HG02852 (cell line): Measurements from ENCODE around the gene GTPBP3.

ENCODE experiments used
- ATAC-seq: cut with Tn5 transposase; IDR thresholded peaks from one replicate; pipeline ENCODE4 v1.9.1; 2021; ENCODE audit warnings: mild to moderate bottlenecking, moderate library complexity; ENCODE audit not compliant: unreplicated experiment

GTPBP3 gene

GRCh38 chr19:17380426-17381138 is 43.2 kb downstream of the GTPBP3 start:
- no peak for ATAC-seq

GRCh38 chr19:17385878-17386611 is 48.7 kb downstream of the GTPBP3 start:
- ATAC-seq = no peak

- ATAC-seq = no peak
These were observed 51.9 kb downstream of the GTPBP3 start for GRCh38 chr19:17389288-17389687.

- ATAC-seq = no peak
These were observed 52.8 kb downstream of the GTPBP3 start for GRCh38 chr19:17389957-17390664.

GRCh38 chr19:17390665-17391370 is 53.5 kb downstream of the GTPBP3 start:
- ATAC-seq = peak; percentile 78

GRCh38 chr19:17391371-17392151 is 54.2 kb downstream of the GTPBP3 start:
- peak; percentile 18 for ATAC-seq
